Measurements from ENCODE around the gene CAMK2B. TPM values are rescaled to one million over a fixed set of nuclear protein-coding genes. Genes with fewer than 3 reads are reported as not detected.

CAMK2B gene
- total and polyA plus RNA-seq, 2 experiments from 2014 or later = not detected

GRCh38 chr7:44268671-44269070, 56.7 kb downstream of the CAMK2B start:
- H3K4me3 ChIP-seq = no peak overlapping the region

More at GRCh38 chr7:44268671-44269070, 56.7 kb downstream of the CAMK2B start:
- Histone ChIP-seq H3K4me2 (no peak overlapping the region), H3F3A (replicated peaks; ENCODE audit: low read depth) (no peaks in the 10 kb centered on the region), H3K4me1 (ENCODE audit: insufficient read depth) (no peaks in the 10 kb centered on the region), H3K27ac (ENCODE audit: low read depth) (no peak overlapping the region), H3K79me2 (replicated peaks; ENCODE audit: insufficient read depth) (no peaks in the 10 kb centered on the region), H3K36me3 (ENCODE audit: insufficient read depth) (no peaks in the 10 kb centered on the region), H2AFZ (no peak overlapping the region), H4K20me1 (replicated peaks; ENCODE audit: insufficient read depth) (no peaks in the 10 kb centered on the region), H3K27me3 (ENCODE audit: insufficient read depth) (no peaks in the 10 kb centered on the region), H3K9me2 (ENCODE audit: insufficient read depth) (no peaks in the 10 kb centered on the region)
- H3K36me3 Mint-ChIP-seq (ENCODE audit: low read depth) = no peaks in the 10 kb centered on the region
- H3K4me3 Mint-ChIP-seq = no peak overlapping the region
- ATAC-seq (no peak), DNase-seq (ENCODE audit: low spot score) (no peak)
- no peaks in the 10 kb centered on the region for H3K9me3 Mint-ChIP-seq
- TF ChIP-seq POLR2AphosphoS5 (IDR thresholded peaks at IDR 0.05; ENCODE audit: low read depth) (no peak), ZNF331 (CRISPR knock-in tag; IDR thresholded peaks at IDR 0.05; ENCODE audit: low read depth) (no peak), JUNB (IDR thresholded peaks at IDR 0.05; ENCODE audit: unreplicated experiment) (no peak), EZH2 (IDR thresholded peaks at IDR 0.05; ENCODE audit: low read depth, unreplicated experiment) (no peak), ZNF462 (CRISPR knock-in tag; IDR thresholded peaks at IDR 0.05) (no peak), CTCF (conservative IDR thresholded peaks at IDR 0.05; ENCODE audit: low read depth in 2 of 2) (no peak), NANOG (IDR thresholded peaks at IDR 0.05; ENCODE audit: borderline replicate concordance) (no peak), ZNF114 (CRISPR knock-in tag; IDR thresholded peaks at IDR 0.05) (no peak), STAT1 (IDR thresholded peaks at IDR 0.05; ENCODE audit: unreplicated experiment) (no peak), REST (IDR thresholded peaks at IDR 0.05; ENCODE audit: unreplicated experiment) (no peak), ETS1 (IDR thresholded peaks at IDR 0.05) (no peak), CREB1 (CRISPR knock-in tag; IDR thresholded peaks at IDR 0.05; ENCODE audit: low read depth) (no peak), EZH2phosphoT487 (IDR thresholded peaks at IDR 0.05; ENCODE audit: unreplicated experiment) (no peak)
- H3K4me1 Mint-ChIP-seq = peaks cover 11% of the 10 kb centered on the region
- H3K27me3 Mint-ChIP-seq (ENCODE audit: insufficient read depth, low read depth, poor library complexity) = peaks cover 8% of the 10 kb centered on the region
- no peak overlapping the region for H3K27ac Mint-ChIP-seq

Measured in GM23338 (cell line).